ENCODE measurements around the gene KIF21A.

The KIF21A gene

DNA sequence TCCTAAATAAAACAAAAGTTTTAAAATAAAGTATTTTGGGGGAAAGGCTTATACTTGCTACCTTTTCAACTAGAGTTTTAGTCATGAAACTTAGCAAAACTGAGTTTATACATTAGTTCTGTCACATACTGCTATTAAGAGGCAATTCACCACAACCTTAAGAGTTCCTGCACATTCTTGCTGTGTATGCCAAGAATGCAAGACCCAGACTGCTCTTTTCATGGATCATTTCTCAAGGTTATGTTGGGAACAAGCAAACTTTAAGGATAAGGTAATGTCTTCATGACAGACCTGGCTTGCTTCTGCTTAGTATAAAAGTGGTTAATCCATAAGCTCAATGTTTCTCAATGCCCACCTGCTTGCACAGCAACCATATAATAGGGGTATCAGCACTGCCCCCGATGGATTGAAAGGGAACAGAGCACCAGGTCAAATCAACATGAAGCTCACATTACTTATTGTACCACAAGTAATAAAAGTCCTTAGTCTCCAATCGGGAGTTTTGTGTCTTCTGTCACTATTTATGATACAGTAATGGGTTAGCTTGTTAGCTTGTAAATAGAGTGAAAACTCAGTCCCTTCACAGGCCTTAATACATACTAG lies 67.6 kb downstream of the KIF21A start:
- H3K27me3 ChIP-seq = no peaks in the 10 kb centered on the region
- TF ChIP-seq, protein P1, sequence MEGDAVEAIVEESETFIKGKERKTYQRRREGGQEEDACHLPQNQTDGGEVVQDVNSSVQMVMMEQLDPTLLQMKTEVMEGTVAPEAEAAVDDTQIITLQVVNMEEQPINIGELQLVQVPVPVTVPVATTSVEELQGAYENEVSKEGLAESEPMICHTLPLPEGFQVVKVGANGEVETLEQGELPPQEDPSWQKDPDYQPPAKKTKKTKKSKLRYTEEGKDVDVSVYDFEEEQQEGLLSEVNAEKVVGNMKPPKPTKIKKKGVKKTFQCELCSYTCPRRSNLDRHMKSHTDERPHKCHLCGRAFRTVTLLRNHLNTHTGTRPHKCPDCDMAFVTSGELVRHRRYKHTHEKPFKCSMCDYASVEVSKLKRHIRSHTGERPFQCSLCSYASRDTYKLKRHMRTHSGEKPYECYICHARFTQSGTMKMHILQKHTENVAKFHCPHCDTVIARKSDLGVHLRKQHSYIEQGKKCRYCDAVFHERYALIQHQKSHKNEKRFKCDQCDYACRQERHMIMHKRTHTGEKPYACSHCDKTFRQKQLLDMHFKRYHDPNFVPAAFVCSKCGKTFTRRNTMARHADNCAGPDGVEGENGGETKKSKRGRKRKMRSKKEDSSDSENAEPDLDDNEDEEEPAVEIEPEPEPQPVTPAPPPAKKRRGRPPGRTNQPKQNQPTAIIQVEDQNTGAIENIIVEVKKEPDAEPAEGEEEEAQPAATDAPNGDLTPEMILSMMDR (IDR thresholded peaks at IDR 0.05; ENCODE audit: low read depth, low read length) = peak; percentile 45
- no peak for DNase-seq
- H3K36me3 ChIP-seq = peaks cover 23% of the 10 kb centered on the region
- no peak overlapping the region for H3K4me3 ChIP-seq (ENCODE audit: low read depth, low read length)
- H3K4me1 ChIP-seq = peaks cover 66% of the 10 kb centered on the region
- no peaks in the 10 kb centered on the region for H3K9me3 ChIP-seq

DNA sequence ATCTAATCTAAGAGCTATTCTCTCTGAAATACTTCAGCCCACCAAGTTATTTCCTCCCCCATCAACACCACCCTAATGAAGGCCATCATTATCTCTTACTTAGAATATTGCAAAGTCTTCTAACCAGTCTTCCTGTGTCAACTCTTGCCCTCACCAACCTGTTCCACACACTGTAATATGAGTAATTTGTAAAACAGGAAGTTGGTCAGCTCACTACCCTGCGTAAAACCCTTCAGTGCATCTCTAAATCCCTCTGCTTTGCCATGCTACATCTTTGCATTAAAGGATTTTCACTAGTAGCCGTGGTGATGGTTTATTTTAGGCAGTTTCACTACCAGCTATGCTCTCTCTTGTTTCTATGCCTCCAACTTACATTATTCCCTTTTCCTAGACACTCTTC lies 70.0 kb downstream of the KIF21A start:
- H3K27me3 ChIP-seq = no peaks in the 10 kb centered on the region
- H3K4me3 ChIP-seq (ENCODE audit: low read depth, low read length) = no peak overlapping the region
- H3K9me3 ChIP-seq = no peaks in the 10 kb centered on the region
- TF ChIP-seq, protein P1 (IDR thresholded peaks at IDR 0.05; ENCODE audit: low read depth, low read length) = no peak
- peaks cover 47% of the 10 kb centered on the region for H3K4me1 ChIP-seq
- DNase-seq = no peak
- peaks cover 42% of the 10 kb centered on the region for H3K36me3 ChIP-seq

- TF ChIP-seq, protein P1 (IDR thresholded peaks at IDR 0.05; ENCODE audit: low read depth, low read length) = no peak
- H3K4me1 ChIP-seq = peaks cover 41% of the 10 kb centered on the region
- no peak overlapping the region for H3K4me3 ChIP-seq (ENCODE audit: low read depth, low read length)
- H3K9me3 ChIP-seq = no peaks in the 10 kb centered on the region
- H3K36me3 ChIP-seq = peaks cover 47% of the 10 kb centered on the region
- DNase-seq = no peak
- H3K27me3 ChIP-seq = no peaks in the 10 kb centered on the region
Measured at GRCh38 chr12:39372204-39372925, 70.6 kb downstream of the KIF21A start.

- DNase-seq = no peak
- Histone ChIP-seq H3K9me3 (no peaks in the 10 kb centered on the region), H3K4me3 (ENCODE audit: low read depth, low read length) (no peak overlapping the region), H3K27me3 (no peaks in the 10 kb centered on the region), H3K4me1 (peaks cover 19% of the 10 kb centered on the region), H3K36me3 (peaks cover 68% of the 10 kb centered on the region)
- TF ChIP-seq, protein P1 (IDR thresholded peaks at IDR 0.05; ENCODE audit: low read depth, low read length) = no peak
Measured at GRCh38 chr12:39369756-39370155, 73.2 kb downstream of the KIF21A start.

GRCh38 chr12:39368891-39369290 lies 74.0 kb downstream of the KIF21A start:
- no peaks in the 10 kb centered on the region for H3K9me3 ChIP-seq
- peaks cover 17% of the 10 kb centered on the region for H3K4me1 ChIP-seq
- peaks cover 71% of the 10 kb centered on the region for H3K36me3 ChIP-seq
- no peak for DNase-seq
- no peak overlapping the region for H3K4me3 ChIP-seq (ENCODE audit: low read depth, low read length)
- TF ChIP-seq, protein P1 (IDR thresholded peaks at IDR 0.05; ENCODE audit: low read depth, low read length) = no peak
- no peaks in the 10 kb centered on the region for H3K27me3 ChIP-seq

DNA sequence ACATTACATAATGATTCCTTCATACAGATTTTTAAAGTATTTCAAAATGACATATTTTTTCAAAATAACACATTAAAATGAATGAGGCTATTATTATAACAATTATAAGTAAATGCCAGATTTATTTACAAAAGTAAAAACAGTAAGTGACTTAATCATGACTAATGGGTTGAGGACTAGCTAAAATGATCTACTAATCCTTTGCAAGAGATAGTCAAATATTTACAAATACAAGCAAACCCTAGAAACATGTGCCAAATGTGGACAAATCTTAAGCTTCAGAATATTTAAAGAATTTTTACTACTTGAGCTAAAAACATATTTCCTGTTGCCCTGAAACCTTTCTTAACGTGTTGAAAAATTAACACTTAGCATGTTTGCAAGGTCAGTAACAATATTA lies 74.8 kb downstream of the KIF21A start:
- Histone ChIP-seq H3K27me3 (no peaks in the 10 kb centered on the region), H3K4me1 (peaks cover 11% of the 10 kb centered on the region), H3K36me3 (peaks cover 79% of the 10 kb centered on the region), H3K9me3 (no peaks in the 10 kb centered on the region), H3K4me3 (ENCODE audit: low read depth, low read length) (no peak overlapping the region)
- TF ChIP-seq, protein P1 (IDR thresholded peaks at IDR 0.05; ENCODE audit: low read depth, low read length) = no peak
- no peak for DNase-seq
